ENCODE measurements around the gene RFXANK.

RFXANK gene

DNA sequence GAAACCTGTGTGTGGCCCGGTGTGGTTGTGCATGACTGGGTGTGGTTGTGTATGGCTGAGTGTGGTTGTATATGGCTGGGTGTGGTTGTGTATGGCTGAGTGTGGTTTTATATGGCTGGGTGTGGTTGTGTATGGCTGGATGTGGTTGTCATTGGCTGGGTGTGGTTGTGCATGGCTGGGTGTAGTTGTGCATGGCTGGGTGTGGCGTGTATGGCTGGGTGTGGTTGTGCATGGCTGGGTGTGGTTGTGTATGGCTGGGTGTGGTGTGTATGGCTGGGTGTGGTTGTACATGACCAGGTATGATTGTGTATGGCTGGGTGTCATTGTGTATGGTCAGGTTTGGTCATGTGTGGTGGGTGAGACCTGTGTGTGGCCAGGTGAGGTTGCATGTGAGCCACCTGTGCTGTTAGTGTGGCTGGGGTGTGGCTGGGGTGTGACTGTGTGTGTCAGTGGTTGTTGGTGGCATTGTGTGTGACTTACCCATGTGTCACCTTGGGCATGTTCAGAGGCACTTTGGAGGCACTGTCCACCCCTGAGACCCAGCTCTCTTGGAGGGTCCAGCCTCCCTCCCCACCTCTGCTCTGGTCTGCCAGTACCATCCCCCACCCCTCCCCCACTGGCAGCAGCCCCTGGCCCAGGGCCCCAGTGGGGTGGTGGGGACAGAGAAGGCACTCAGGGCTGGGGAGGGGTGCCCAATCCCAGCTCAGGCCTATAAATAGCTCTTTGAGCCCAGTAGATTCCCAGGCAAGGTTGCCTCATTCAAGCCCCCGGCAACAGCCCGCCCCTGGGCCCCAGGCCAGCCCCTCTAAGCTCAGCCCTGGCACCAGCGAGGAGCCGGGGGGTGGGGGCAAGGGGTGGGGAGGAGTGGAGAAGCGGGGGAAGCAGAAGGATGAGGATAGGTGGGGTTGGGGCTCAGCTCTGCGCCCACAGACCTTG is 15.8 kb downstream of the RFXANK start:
- TF ChIP-seq, protein P1, sequence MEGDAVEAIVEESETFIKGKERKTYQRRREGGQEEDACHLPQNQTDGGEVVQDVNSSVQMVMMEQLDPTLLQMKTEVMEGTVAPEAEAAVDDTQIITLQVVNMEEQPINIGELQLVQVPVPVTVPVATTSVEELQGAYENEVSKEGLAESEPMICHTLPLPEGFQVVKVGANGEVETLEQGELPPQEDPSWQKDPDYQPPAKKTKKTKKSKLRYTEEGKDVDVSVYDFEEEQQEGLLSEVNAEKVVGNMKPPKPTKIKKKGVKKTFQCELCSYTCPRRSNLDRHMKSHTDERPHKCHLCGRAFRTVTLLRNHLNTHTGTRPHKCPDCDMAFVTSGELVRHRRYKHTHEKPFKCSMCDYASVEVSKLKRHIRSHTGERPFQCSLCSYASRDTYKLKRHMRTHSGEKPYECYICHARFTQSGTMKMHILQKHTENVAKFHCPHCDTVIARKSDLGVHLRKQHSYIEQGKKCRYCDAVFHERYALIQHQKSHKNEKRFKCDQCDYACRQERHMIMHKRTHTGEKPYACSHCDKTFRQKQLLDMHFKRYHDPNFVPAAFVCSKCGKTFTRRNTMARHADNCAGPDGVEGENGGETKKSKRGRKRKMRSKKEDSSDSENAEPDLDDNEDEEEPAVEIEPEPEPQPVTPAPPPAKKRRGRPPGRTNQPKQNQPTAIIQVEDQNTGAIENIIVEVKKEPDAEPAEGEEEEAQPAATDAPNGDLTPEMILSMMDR (IDR thresholded peaks at IDR 0.05; ENCODE audit: control insufficient read depth, insufficient read depth, low read depth, low read length, missing control alignments), result no peak
- no peak overlapping the region for H3K4me3 ChIP-seq (ENCODE audit: control insufficient read depth, low read depth, low read length)
- DNase-seq (ENCODE audit: low read depth), result no peak

DNA sequence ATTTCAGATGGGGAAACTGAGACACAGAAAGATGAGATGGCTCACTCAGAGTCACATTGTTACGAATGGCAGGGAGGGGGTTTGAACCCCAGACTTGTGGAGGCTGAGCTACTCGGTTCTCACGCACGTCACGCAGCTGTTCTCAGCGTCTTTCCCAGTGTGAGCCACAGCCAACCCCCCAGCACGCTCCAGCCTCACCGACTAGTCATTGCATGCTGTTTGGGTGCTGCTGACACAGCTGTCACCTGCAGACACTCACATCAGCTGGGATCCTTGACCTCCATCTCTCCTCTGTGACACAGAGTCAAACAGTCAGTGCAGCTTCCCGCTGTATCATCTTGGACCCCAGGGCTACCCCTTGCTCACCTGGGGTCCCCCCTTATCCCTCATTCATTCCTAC is 17.3 kb downstream of the RFXANK start:
- no peak overlapping the region for H3K4me3 ChIP-seq (ENCODE audit: control insufficient read depth, low read depth, low read length)
- DNase-seq (ENCODE audit: low read depth), result no peak
- TF ChIP-seq, protein P1 (IDR thresholded peaks at IDR 0.05; ENCODE audit: control insufficient read depth, insufficient read depth, low read depth, low read length, missing control alignments), result no peak

DNA sequence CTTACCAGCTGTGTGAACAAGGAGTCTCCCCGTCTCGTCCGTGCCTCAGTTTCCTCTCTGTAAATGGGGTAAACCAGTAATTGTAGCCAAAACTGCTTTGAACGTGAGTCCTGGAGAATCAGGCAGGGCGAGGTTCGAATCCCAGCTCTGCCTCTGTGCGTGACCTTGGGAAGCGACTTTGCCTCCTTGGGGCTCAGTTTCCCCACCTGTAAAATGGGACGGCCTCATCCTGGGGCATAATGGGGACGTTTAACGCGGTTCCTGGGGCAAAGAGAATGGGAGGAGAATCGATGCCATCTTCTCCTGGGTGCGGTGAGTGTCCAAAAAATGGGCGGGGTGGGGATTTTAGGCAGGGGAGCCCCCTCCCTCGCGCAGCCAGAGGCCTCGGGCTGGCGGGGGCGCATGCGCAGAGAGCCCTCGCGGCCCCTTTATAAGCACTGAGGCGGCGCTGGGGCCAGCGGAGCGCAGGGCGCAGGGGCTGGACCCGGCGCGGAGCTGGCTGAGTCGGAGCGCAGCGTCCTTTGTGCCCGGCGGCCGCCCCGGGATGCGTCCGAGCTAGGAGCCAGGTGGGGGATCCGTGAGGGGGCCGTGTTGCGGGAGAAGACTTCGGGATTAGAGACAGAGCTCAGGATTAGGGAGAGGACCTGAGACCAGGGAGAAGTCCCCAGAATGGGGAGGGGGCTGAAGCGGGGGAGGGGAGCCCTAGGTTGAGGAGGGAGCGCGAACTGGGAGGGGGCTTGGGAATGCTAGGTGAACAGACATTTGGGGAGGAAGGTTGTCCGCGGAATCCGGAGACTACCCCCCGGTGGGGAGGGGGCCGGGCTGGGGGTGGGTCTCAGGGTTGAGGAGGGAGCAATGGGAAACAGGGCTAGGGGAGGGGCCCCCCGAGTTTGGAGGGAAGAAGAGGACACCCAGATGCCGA is 19.7 kb downstream of the RFXANK start, which contains the start of gene NCAN:
Gene NCAN (plus strand): TSS at position 460 of the 922 bp plus-strand sequence. CDS start 4,996 bp downstream, outside the sequence.
- TF ChIP-seq, protein P1 (IDR thresholded peaks at IDR 0.05; ENCODE audit: control insufficient read depth, insufficient read depth, low read depth, low read length, missing control alignments), result no peak
- no peak for DNase-seq (ENCODE audit: low read depth)
- H3K4me3 ChIP-seq (ENCODE audit: control insufficient read depth, low read depth, low read length), result no peak within 1 kb of the TSS

DNA sequence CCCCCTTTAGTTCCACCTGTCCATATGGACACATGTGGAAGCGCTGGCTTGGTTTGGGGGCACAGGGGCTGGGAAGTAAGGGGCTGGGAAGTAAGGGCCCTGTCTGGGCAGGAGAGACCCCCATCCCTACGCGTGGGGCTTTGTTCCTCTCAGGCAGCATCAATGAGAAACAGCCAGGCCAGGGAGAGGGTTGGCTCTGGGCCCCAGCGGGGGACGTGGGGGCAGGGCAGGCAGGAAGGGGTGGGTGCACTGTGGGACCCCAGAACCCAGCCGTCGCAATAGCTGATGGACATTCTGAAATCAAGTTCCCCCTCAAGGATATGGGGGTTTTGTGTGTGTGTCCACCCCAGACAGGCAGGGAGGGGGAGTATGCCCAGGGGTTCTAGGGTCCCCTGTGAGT is 20.9 kb downstream of the RFXANK start:
- no peak overlapping the region for H3K4me3 ChIP-seq (ENCODE audit: control insufficient read depth, low read depth, low read length)
- no peak for DNase-seq (ENCODE audit: low read depth)
- TF ChIP-seq, protein P1 (IDR thresholded peaks at IDR 0.05; ENCODE audit: control insufficient read depth, insufficient read depth, low read depth, low read length, missing control alignments), result no peak

DNA sequence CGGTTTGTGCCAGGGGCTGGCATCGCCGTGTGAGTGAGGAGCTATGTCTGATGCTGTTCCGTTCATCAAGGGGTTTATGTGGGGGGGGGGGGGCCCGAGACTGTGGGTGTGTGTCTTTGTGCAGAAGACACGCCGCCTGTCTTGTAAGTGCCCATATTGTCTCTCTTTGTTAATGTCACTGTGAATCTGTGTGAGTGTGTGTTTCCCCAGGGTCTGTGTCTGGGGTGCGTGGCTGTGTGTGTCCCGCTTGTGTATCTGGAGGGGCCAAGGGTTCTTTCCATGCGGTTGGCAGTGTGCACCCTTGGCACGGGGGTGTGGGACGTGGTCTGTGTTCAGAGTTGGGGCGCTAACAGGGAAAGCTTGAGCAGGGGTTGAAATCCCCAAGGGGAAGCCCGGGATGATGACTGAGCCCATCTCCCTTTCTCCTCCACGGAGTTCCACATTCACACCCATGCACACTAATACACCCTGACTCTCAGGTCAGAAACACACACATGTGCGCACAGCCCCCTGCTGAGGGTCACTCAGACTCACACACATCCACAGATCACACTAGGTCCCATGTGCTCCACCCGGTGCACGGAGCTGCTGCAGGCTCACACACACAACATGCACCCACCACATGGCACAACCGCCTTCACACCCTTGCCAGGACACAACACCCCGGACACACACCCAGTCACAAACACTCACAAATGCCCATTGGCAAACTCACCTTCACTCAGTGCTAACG is 21.5 kb downstream of the RFXANK start:
- no peak overlapping the region for H3K4me3 ChIP-seq (ENCODE audit: control insufficient read depth, low read depth, low read length)
- TF ChIP-seq, protein P1 (IDR thresholded peaks at IDR 0.05; ENCODE audit: control insufficient read depth, insufficient read depth, low read depth, low read length, missing control alignments), result no peak
- DNase-seq (ENCODE audit: low read depth), result no peak

DNA sequence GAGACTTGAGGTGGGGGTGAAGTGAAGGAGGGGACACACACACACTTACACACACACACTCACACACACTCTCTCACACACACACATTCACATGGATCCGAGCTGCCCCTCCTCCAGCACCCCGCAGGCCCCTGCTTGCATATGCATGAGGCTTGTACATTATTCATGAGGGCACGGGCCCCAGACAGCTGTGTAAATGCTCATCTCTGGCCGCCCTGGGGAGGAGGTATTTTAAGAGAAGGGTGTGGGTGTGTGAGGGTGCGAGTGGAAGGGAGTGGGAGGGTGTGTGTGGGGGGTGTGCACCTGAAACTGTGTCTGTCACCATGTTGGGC is 22.1 kb downstream of the RFXANK start:
- TF ChIP-seq, protein P1 (IDR thresholded peaks at IDR 0.05; ENCODE audit: control insufficient read depth, insufficient read depth, low read depth, low read length, missing control alignments), result no peak
- H3K4me3 ChIP-seq (ENCODE audit: control insufficient read depth, low read depth, low read length), result no peak overlapping the region
- DNase-seq (ENCODE audit: low read depth), result no peak

Data from AG09309 (cell line).